ENCODE measurements around the gene ERG.

ERG gene

DNA sequence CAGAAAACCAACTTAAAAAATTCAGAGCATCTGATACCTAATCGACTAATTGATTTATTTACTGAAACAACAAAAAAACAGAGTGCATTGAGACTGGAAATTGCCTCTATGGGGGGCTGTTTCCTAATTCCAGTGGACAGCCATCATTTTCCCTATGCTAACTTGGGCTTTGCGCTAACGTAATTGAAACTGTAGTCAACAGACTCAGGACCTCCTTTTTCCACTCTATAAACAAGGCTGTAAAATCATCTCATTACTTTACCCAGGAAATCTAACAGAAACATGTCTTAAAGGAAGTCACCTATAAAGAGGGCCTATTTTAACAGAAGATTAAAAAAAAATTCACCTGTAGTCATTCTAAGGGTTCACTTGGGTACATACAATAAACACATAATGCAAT lies 2.1 kb downstream of the ERG start:
- DNase-seq (ENCODE audit: low spot score): no peak

GRCh38 chr21:38495696-38496095 lies 2.6 kb downstream of the ERG start:
- no peak for DNase-seq (ENCODE audit: low spot score)

DNA sequence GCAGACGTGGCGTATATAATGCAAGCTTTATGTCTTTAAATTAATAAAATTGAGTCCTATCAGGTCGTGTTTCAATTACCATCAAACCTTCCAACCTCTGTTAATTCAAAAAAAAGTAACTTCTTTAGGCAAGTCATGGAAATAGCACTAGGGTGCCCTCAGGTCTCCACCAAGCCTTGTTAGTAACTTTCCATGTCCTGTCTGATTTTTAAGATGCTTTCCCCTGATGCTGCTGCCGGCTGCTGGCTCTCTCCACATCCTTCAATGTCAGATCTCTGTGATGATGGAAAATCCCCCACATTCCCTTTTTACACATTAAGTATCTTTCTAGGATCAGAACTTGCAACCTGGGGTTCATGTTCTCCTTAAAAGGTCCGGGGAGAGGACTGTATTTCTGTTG lies 3.0 kb downstream of the ERG start:
- no peak for DNase-seq (ENCODE audit: low spot score)

- DNase-seq (ENCODE audit: low spot score): no peak
Observed at GRCh38 chr21:38494703-38495102, 3.6 kb downstream of the ERG start.

DNA sequence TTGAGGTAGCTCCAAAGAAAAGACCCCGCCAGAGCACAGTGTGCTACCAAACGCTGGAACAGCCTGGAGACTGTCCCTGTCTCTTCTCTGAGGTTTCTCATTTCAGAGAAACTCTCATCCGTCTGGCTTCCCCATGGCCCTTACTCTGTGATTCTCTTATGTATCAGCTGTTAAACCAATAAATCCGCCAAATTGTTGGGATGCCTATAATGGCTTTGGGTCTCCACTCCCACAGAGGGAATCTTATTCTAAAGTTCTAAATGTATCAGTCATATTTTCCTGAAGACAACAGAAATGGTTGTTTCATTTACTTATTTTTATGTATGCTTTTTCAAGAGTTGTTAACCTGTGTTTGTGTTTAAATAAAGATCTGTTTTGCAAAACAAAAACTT lies 4.0 kb downstream of the ERG start:
- no peak for DNase-seq (ENCODE audit: low spot score)

- DNase-seq (ENCODE audit: low spot score): no peak
Observed at GRCh38 chr21:38493549-38494250, 4.6 kb downstream of the ERG start.

GRCh38 chr21:38492007-38492406 lies 6.3 kb downstream of the ERG start:
- no peak for DNase-seq (ENCODE audit: low spot score)

GRCh38 chr21:38491536-38491935 lies 6.7 kb downstream of the ERG start:
- no peak for DNase-seq (ENCODE audit: low spot score)

GRCh38 chr21:38490411-38491020 lies 7.8 kb downstream of the ERG start:
- no peak for DNase-seq (ENCODE audit: low spot score)

- DNase-seq (ENCODE audit: low spot score): no peak
Observed at GRCh38 chr21:38489729-38490128, 8.5 kb downstream of the ERG start.

DNA sequence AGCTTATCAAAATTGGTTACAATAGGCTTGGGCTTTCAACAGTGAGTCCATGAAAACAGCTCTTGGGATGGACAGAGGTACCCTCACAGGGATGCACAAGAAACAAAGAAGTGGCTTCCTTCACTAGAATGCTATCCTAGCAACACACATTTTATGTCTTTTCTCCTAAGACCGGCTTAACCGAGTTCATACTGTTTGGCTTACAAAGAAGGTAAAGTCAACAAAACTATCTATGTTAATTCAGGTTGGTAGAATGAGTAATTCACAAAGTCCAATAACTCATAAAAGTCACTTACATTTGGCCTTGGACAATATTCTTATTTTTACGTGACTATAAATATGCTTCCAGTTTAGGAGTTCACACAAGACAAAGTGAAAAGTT lies 9.0 kb downstream of the ERG start:
- DNase-seq (ENCODE audit: low spot score): no peak

DNA sequence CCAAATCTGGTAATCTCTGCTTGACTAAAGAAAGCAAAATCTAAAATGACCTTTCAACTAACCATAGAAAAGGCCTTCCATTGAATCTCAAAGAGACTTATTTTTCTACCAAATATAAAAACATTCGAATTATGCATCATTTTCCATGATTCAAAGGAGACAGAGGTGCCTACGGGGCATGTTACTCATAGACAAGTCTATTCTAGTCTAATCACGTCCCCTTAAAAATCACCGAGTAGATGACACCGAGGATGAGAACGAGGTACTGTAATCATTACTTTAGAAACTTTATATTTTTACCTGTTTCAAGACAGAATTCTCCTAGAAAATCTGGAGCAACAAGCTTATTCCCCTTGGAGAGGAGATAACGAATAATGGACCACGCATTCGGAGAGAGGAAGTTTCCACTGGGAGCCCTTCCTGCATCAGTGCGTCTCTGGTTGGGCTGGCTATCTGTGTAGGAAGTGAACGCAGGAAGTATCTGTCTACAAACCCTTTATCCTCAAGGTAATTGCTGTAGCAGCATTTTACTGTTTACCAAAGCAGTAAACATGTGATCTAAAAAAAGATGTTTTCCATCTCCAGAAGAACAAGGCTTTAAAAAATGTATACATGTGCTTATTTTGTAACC lies 9.5 kb downstream of the ERG start:
- DNase-seq (ENCODE audit: low spot score): no peak

- no peak for DNase-seq (ENCODE audit: low spot score)
Observed at GRCh38 chr21:38487901-38488639, 10.2 kb downstream of the ERG start.

DNA sequence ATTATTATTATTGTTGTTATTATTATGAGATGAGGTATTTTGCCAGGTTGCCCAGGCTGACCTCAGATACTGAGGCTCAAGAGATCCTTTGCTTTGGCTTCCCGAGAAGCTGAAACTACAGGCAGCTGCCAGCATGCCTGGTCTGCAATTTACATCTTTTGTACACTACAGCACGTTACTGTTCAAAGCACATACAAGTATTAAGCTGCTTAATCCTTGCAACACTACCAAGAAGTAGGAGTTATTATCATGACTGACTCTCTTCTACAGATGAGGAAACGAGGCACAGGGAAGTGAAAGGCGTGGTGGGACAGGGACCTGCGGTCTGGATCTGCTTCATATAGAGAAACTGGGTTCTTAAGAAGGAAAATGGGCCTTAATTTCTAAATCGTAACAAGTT lies 11.6 kb downstream of the ERG start:
- no peak for DNase-seq (ENCODE audit: low spot score)

- no peak for DNase-seq (ENCODE audit: low spot score)
Observed at GRCh38 chr21:38486221-38486620, 12.1 kb downstream of the ERG start.

- DNase-seq (ENCODE audit: low spot score): no peak
Observed at GRCh38 chr21:38479641-38480525, 18.4 kb downstream of the ERG start.

GRCh38 chr21:38478782-38479181 lies 19.5 kb downstream of the ERG start:
- no peak for DNase-seq (ENCODE audit: low spot score)

GRCh38 chr21:38477226-38477625 lies 21.1 kb downstream of the ERG start:
- no peak for DNase-seq (ENCODE audit: low spot score)

DNA sequence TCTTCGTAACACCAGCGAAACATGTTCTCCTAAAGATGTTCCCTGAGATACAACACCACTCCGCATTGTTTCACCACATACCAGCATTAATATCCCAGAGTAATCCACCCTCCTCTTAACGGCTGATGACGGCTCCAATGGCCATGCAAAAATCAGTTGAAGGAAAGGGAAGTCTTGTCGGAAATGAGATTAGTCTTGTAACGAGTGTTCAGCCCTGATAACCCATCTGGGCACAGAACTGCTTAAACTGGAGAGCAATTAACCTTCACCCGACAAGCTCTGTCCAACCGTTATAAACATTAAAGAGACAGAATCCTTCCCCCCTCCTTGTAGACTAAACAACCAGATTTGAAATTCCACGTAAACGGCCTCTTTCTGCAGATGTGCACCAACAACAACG lies 21.9 kb downstream of the ERG start:
- no peak for DNase-seq (ENCODE audit: low spot score)

DNA sequence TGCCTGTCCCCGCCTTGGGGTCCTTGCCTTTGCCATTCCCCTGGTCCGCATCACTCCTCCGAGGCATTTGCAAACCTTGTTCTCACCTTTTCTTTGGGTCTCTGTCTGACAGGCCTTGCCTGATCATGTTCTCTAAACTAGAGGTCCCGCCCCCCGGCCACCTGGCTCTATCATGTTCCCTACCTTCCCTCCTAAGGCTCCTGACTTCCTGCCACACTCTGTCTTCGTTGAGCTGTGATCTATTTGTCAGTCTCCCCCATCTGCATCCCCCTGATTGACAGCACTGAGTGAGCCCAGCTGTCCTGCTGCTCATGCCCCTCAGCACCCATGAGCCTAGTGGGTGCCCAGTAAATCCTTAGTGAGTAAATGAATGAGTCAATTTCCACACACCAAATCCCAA lies 22.8 kb downstream of the ERG start:
- no peak for DNase-seq (ENCODE audit: low spot score)

GRCh38 chr21:38474796-38475195 lies 23.5 kb downstream of the ERG start:
- no peak for DNase-seq (ENCODE audit: low spot score)

GRCh38 chr21:38474124-38474523 lies 24.2 kb downstream of the ERG start:
- no peak for DNase-seq (ENCODE audit: low spot score)
